Measurements from ENCODE around the gene CHSY1.

CHSY1 gene

GRCh38 chr15:101165905-101166471 is 85.9 kb downstream of the CHSY1 start:
- DNase-seq (ENCODE audit: insufficient read length, low spot score) (no peak), FAIRE-seq (no peak)
- TF ChIP-seq POLR2A (IDR thresholded peaks at IDR 0.05; ENCODE audit: low read depth, low read length): no peak

DNA sequence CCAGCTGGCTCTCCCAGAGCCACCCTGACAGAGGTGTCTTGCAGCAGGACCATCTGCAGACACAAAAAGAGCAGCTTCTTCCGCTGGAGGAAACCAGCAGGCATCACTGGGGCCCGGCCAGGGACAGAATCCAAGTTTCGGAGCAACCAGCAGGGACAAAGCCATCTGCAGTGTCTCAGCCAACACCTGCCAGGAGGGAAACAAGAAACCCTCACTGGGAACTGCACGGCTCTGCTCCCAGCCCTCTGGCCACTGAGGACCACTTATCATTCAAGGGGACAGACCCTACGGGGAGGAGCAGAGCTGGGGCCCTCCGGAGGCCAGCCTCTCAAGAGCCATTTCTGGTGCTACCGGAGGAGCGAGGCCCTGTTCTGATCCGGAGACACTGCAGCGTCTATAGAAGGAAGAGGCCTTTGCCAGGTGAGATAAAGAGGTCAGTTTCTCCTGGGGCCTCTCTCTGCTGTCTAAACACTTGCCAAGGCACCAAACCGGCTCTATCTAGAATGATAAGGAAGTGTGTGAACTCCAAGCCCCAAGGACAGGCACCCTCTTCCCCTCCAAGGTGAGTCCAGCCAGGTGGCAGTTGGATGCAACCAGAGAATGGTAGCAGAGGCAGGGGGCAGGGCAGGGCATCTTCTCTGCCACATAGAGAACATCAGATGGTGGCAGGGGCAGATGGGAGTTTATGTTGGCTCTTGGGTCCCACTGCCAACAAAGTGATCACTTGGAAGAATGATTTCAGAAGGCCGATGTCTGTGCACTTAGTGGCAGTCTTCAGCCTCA is 89.0 kb downstream of the CHSY1 start:
- FAIRE-seq (no peak), DNase-seq (ENCODE audit: insufficient read length, low spot score) (no peak)
- TF ChIP-seq POLR2A (IDR thresholded peaks at IDR 0.05; ENCODE audit: low read depth, low read length): no peak

DNA sequence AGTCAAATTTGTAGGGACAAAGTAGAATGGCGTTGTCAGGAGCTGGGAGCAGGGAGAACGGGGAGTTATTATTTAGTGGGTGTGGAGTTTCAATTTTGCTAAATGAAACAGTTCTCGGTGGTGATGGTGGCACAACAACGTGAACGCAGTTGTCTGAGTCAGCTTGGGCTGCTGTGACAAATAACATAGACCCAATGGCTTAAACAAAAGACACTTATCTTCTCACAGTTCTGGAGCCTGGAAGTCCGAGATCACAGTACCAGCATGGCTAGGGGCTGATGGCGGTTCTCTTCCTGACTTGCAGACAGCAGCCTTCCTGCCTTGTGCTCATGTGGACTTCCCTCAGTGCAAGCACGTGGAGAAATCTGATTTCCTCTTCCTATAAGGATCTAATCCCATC is 90.2 kb downstream of the CHSY1 start:
- TF ChIP-seq POLR2A (IDR thresholded peaks at IDR 0.05; ENCODE audit: low read depth, low read length): no peak
- FAIRE-seq: no peak
- DNase-seq (ENCODE audit: insufficient read length, low spot score): no peak

- DNase-seq (ENCODE audit: insufficient read length, low spot score) (no peak), FAIRE-seq (no peak)
- no peak for TF ChIP-seq POLR2A (IDR thresholded peaks at IDR 0.05; ENCODE audit: low read depth, low read length)
Observed at GRCh38 chr15:101159936-101160815, 91.7 kb downstream of the CHSY1 start.

DNA sequence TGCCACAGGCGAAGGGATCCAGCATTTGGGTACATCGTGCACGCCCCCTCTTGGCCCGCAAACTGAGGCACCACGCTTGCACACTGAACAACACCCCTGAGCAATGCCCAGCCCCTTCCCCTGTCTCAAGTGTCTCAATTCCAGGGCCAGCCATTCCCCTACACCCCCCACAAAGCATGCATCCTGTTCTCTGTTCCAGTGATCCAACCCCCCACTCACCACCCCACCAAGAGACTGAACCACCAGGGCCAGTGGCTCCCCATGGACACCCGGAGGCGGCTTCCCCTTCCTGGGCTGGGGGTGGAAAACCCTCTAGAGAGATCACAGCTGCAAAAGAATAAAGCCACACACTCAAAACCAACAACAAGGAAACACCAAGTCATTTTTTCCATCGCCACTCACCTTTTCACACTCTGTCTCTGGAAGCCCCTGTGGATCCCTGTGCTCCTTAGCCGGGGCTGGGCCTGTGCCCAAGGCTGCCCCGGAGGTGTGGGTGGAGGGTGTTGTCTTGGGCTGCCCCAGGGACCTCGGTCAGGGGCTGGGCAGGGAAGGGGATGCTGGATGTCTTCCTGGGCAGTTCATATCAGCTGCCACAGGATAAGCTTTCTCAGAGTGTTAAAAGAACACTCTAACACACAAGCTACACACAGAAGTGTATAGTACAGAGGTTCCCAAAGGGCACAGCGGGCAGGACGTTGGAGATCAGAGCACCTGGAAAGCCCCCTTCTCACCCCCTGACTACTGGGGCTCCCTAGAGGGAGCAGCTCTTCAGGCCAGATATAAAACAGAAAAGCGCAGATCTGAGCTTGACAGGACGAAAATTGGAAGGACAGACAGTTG is 92.5 kb downstream of the CHSY1 start:
- FAIRE-seq (no peak), DNase-seq (ENCODE audit: insufficient read length, low spot score) (no peak)
- no peak for TF ChIP-seq POLR2A (IDR thresholded peaks at IDR 0.05; ENCODE audit: low read depth, low read length)

GRCh38 chr15:101158166-101159095 is 93.4 kb downstream of the CHSY1 start:
- no peak for TF ChIP-seq POLR2A (IDR thresholded peaks at IDR 0.05; ENCODE audit: low read depth, low read length)
- DNase-seq (ENCODE audit: insufficient read length, low spot score) (no peak), FAIRE-seq (no peak)

DNA sequence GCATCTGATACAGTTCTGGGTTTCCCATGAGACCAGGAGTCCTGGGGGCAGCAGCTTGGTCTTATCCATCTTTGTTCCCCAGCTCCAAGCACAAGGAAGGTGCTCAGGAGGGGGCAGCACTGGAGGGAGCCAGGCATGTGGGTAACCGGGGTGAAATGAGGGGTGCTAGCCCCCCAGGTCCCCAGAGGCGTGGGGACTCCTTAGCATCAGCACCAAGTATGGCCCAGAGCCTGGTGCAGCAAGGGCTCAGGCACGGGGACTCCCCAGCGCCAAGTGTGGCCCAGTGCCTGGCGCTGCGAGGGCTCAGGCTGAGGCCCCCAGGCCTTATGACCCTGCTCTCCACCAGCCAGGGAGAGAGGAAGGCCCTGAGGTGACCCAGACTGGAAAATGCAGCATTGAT is 94.1 kb downstream of the CHSY1 start:
- no peak for TF ChIP-seq POLR2A (IDR thresholded peaks at IDR 0.05; ENCODE audit: low read depth, low read length)
- DNase-seq (ENCODE audit: insufficient read length, low spot score): no peak
- no peak for FAIRE-seq

DNA sequence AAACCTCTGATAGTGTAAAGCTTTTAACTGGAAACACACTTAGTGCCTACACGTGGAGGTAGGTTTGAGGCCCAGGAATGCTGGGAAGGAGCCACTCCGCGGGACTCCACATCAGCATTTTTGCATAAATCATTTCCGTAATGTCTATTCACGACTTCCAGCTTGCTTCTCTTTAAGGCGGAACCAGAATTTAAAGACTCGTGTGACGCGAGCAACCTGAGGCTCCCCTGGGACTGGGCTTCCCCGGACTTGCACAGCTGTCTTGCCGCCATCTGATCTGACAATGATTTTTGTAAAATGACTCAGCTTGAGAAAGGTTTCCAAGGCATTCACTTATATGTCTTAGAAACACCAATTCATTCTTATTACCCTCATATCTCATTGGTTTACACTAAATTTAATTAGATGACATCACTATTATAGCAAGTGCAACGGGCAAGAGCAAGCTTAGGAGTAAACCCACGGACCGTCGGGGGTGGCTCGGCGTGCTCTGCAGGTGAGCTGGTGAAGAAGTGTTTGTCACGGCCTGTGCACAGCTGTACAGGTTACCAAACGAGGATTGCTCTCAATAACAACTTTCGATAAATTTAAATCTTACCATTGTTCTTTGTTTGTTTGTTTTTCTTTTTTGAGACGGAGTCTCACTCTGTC is 95.2 kb downstream of the CHSY1 start:
- TF ChIP-seq POLR2A (IDR thresholded peaks at IDR 0.05; ENCODE audit: low read depth, low read length): no peak
- DNase-seq (ENCODE audit: insufficient read length, low spot score) (no peak), FAIRE-seq (no peak)

DNA sequence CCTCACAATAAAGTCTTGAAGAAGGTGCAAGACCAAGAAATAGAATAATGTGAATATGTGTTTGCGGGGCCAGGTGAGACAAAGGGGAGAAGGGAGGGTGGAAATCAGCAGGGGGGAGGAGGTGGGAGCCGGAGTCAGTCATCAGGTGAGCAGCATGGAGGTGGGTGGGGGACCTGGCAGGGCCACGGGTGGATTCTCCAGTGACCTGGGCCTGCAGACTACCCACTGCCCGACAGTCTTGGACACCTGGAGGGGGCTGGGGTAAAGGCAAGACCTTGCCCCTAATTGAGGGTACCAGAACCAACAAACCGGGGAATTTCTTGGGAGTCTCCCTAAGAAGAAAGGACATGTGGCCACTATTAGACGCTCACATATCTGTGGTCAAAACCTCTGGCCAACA is 95.8 kb downstream of the CHSY1 start:
- DNase-seq (ENCODE audit: insufficient read length, low spot score) (no peak), FAIRE-seq (no peak)
- TF ChIP-seq POLR2A (IDR thresholded peaks at IDR 0.05; ENCODE audit: low read depth, low read length): no peak

DNA sequence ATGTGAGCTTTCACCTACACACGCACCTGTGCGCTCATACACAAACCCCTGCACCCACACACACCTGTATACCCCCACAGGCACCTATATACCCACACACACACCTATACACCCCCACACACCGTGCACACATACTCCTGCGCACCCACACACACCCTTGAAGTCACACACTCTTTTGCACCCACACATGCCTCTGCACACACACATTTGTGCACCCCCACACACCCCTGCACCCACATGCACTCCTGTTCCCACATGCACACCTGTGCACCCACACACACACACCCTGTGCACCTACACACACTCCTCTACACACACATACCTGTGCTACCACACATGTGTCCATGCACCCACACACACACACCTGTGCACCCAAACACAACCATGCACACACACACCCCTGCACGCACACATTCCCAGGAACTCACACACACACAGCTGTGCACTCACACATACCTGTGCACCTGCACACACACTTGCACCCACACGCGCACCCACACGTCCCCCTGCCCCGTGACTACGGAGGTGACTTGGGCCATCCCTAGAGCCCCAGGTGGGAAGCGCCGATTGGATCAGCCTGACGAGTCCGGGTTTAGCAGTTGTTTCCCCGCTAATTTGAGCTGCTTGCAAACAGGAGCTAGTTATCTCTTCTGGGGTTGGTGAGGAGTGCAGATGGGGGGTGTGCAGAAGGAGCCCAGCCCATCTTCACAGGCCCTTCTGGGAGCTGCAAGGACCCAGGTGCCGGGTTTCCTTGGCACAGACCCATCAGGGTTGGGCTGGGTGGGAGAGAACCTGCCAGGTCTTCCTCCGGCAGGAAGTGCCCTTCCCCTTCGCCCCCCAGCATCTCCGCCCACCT is 97.8 kb downstream of the CHSY1 start:
- TF ChIP-seq POLR2A (IDR thresholded peaks at IDR 0.05; ENCODE audit: low read depth, low read length): no peak
- DNase-seq (ENCODE audit: insufficient read length, low spot score) (no peak), FAIRE-seq (no peak)

DNA sequence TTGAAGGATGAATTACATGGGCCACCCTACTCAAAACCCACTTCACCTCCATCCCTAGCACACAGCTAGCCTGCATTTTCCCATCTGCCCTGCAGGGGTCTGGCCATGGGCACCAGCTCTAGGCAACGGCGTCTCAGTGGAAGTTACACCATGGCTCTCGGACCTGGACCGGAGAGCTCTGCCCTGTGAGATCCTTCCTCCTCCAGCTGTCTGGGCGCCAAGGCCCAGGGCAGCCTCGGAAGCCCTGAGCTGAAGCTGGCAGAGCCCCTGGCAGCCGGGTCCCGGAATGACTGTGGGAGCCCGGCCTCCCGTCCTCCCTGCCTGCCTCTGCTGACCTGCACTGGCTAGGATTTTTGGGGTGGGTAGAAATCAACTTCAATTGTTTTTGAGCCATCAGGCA is 98.9 kb downstream of the CHSY1 start:
- FAIRE-seq (no peak), DNase-seq (ENCODE audit: insufficient read length, low spot score) (no peak)
- TF ChIP-seq POLR2A (IDR thresholded peaks at IDR 0.05; ENCODE audit: low read depth, low read length): no peak

Measured in H54 (cell line).